Neural progenitor cell (in vitro differentiated cells): ENCODE measurements around the gene LRP5. TPM values are rescaled to one million over a fixed set of nuclear protein-coding genes. Genes with fewer than 3 reads are reported as not detected.

Experiments used
- DNase-seq: peaks from one replicate; pipeline ENCODE4 v3.0.0-alpha.2; 2016; ENCODE audit warnings: low spot score
- H2AFZ ChIP-seq: fragments of 200-600 bp; sonication (generic); replicated peaks from 2 replicates; pipeline ENCODE4 v1.6.1; 2016; ENCODE audit warnings: antibody characterized with exemption
- H3F3A ChIP-seq: fragments of 200-600 bp; sonication (generic); 2 replicates; pipeline ENCODE4 v1.6.1; 2016; ENCODE audit warnings: antibody characterized with exemption, low read depth
- H3K27ac ChIP-seq: fragments of 200-600 bp; sonication (generic); 2 replicates; pipeline ENCODE4 v1.5.1; 2016; ENCODE audit warnings: mild to moderate bottlenecking
- H3K27me3 ChIP-seq: fragments of 200-600 bp; sonication (generic); 2 replicates; pipeline ENCODE4 v1.6.1; 2016; ENCODE audit warnings: mild to moderate bottlenecking, moderate library complexity
- H3K36me3 ChIP-seq: fragments of 200-600 bp; sonication (generic); 2 replicates; pipeline ENCODE4 v1.5.1; 2016
- H3K4me1 ChIP-seq: fragments of 200-600 bp; sonication (generic); 2 replicates; pipeline ENCODE4 v1.6.1; 2016; ENCODE audit warnings: mixed run types
- H3K4me2 ChIP-seq: fragments of 200-600 bp; sonication (generic); 2 replicates; pipeline ENCODE4 v1.6.1; 2016
- H3K4me3 ChIP-seq: fragments of 200-600 bp; sonication (generic); 2 replicates; pipeline ENCODE4 v1.5.1; 2016
- H3K79me2 ChIP-seq: fragments of 200-600 bp; sonication (generic); 2 replicates; pipeline ENCODE4 v1.6.1; 2016; ENCODE audit warnings: low read depth
- H3K9ac ChIP-seq: fragments of 200-600 bp; sonication (generic); 2 replicates; pipeline ENCODE4 v1.6.1; 2016
- H3K9me3 ChIP-seq: fragments of 200-600 bp; sonication (generic); 2 replicates; pipeline ENCODE4 v1.5.1; 2016; ENCODE audit warnings: low read depth
- H4K20me1 ChIP-seq: fragments of 200-600 bp; sonication (generic); 2 replicates; pipeline ENCODE4 v1.6.1; 2016; ENCODE audit warnings: low read depth
- H3K27ac Mint-ChIP-seq: 3 replicates; pipeline ENCODE4 v1.8.0; 2021; ENCODE audit warnings: mixed read lengths
- H3K27me3 Mint-ChIP-seq: 2 replicates; pipeline ENCODE4 v1.8.0; 2022; ENCODE audit warnings: low read depth, mild to moderate bottlenecking, inconsistent platforms, moderate library complexity, mixed read lengths; ENCODE audit not compliant: insufficient read depth
- H3K36me3 Mint-ChIP-seq: 3 replicates; pipeline ENCODE4 v1.8.0; 2021; ENCODE audit warnings: mixed read lengths
- H3K4me1 Mint-ChIP-seq: 3 replicates; pipeline ENCODE4 v1.8.0; 2021; ENCODE audit warnings: mixed read lengths
- H3K4me3 Mint-ChIP-seq: 3 replicates; pipeline ENCODE4 v1.8.0; 2021; ENCODE audit warnings: mild to moderate bottlenecking, moderate library complexity, mixed read lengths
- H3K9me3 Mint-ChIP-seq: 3 replicates; pipeline ENCODE4 v1.8.0; 2020; ENCODE audit warnings: mixed read lengths
- EZH2 ChIP-seq: fragments of 200-600 bp; sonication (generic); IDR thresholded peaks from 2 replicates; pipeline ENCODE4 v1.6.1; 2017; ENCODE audit warnings: antibody characterized with exemption, mild to moderate bottlenecking, moderate library complexity
- EZH2phosphoT487 ChIP-seq: fragments of 200-600 bp; sonication (generic); IDR thresholded peaks from 2 replicates; pipeline ENCODE4 v1.6.1; 2017; ENCODE audit warnings: antibody characterized with exemption
- total RNA-seq: library from RNA; depleted of rRNA; stranded (reverse); fragments of >200 nt; gene quantifications from 2 replicates; pipeline ENCODE4 v1.2.3, GENCODE V29; 2015; ENCODE audit warnings: low replicate concordance
- TF ChIP-seq, protein P1 (sequence below): fragments of 200-600 bp; sonication (generic); IDR thresholded peaks from 2 replicates; pipeline ENCODE4 v1.5.1; 2017; ENCODE audit warnings: antibody characterized with exemption, mild to moderate bottlenecking

The LRP5 gene
- total RNA-seq, 1 donor from 2014 or later, result 7.3 TPM

GRCh38 chr11:68335683-68336082 lies 23.3 kb downstream of the LRP5 start:
- Histone ChIP-seq H3K27ac (no peak overlapping the region), H3K36me3 (no peaks in the 10 kb centered on the region), H3K9ac (no peak overlapping the region), H2AFZ (no peak overlapping the region), H3F3A (peaks cover 3% of the 10 kb centered on the region), H3K4me3 (no peak overlapping the region), H3K79me2 (peaks cover 34% of the 10 kb centered on the region), H4K20me1 (peaks cover 11% of the 10 kb centered on the region), H3K27me3 (no peaks in the 10 kb centered on the region), H3K4me2 (no peak overlapping the region), H3K9me3 (no peaks in the 10 kb centered on the region), H3K4me1 (peaks cover 23% of the 10 kb centered on the region)
- H3K9me3 Mint-ChIP-seq, result no peaks in the 10 kb centered on the region
- TF ChIP-seq EZH2, result no peak
- TF ChIP-seq, protein P1, sequence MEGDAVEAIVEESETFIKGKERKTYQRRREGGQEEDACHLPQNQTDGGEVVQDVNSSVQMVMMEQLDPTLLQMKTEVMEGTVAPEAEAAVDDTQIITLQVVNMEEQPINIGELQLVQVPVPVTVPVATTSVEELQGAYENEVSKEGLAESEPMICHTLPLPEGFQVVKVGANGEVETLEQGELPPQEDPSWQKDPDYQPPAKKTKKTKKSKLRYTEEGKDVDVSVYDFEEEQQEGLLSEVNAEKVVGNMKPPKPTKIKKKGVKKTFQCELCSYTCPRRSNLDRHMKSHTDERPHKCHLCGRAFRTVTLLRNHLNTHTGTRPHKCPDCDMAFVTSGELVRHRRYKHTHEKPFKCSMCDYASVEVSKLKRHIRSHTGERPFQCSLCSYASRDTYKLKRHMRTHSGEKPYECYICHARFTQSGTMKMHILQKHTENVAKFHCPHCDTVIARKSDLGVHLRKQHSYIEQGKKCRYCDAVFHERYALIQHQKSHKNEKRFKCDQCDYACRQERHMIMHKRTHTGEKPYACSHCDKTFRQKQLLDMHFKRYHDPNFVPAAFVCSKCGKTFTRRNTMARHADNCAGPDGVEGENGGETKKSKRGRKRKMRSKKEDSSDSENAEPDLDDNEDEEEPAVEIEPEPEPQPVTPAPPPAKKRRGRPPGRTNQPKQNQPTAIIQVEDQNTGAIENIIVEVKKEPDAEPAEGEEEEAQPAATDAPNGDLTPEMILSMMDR, result no peak
- no peak for TF ChIP-seq EZH2phosphoT487
- H3K36me3 Mint-ChIP-seq, result peaks cover 4% of the 10 kb centered on the region
- peaks cover 4% of the 10 kb centered on the region for H3K27me3 Mint-ChIP-seq
- H3K4me3 Mint-ChIP-seq, result no peak overlapping the region
- DNase-seq, result no peak
- H3K4me1 Mint-ChIP-seq, result peaks cover 24% of the 10 kb centered on the region
- no peak overlapping the region for H3K27ac Mint-ChIP-seq

DNA sequence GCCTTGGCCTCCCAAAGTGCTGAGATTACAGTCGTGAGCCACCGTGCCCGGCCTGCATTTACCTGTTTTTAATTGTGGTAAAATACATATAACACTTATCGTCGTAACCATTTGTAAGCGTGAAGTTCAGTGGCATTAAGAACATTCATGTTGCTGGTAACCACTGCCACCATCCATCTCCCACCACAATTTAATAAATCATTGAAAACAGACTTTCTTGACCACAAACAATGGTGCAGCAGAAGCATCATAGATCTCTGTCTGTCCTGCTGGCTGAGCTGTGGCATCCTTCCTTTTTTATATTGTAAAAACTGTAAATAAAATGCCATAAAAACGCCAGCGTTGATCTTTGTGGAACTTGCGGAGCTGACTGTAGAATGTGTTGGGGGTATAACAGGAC lies 24.3 kb downstream of the LRP5 start:
- H3K4me2 ChIP-seq, result no peak overlapping the region
- peaks cover 25% of the 10 kb centered on the region for H3K4me1 Mint-ChIP-seq
- peaks cover 23% of the 10 kb centered on the region for H3K4me1 ChIP-seq
- H4K20me1 ChIP-seq, result peaks cover 15% of the 10 kb centered on the region
- peaks cover 4% of the 10 kb centered on the region for H3K27me3 Mint-ChIP-seq
- no peaks in the 10 kb centered on the region for H3K9me3 ChIP-seq
- H3K27me3 ChIP-seq, result no peaks in the 10 kb centered on the region
- no peak overlapping the region for H3K9ac ChIP-seq
- H3K36me3 ChIP-seq, result no peaks in the 10 kb centered on the region
- H3K4me3 Mint-ChIP-seq, result no peak overlapping the region
- TF ChIP-seq EZH2phosphoT487 (no peak), EZH2 (no peak)
- TF ChIP-seq, protein P1, result no peak
- no peak overlapping the region for H3K27ac Mint-ChIP-seq
- H3F3A ChIP-seq, result peaks cover 5% of the 10 kb centered on the region
- peaks cover 39% of the 10 kb centered on the region for H3K79me2 ChIP-seq
- DNase-seq, result no peak
- H3K9me3 Mint-ChIP-seq, result no peaks in the 10 kb centered on the region
- no peak overlapping the region for H3K4me3 ChIP-seq
- H2AFZ ChIP-seq, result no peak overlapping the region
- no peak overlapping the region for H3K27ac ChIP-seq
- H3K36me3 Mint-ChIP-seq, result peaks cover 4% of the 10 kb centered on the region

GRCh38 chr11:68337399-68337835 lies 25.0 kb downstream of the LRP5 start:
- no peaks in the 10 kb centered on the region for H3K36me3 ChIP-seq
- H3K27ac ChIP-seq, result no peak overlapping the region
- no peak overlapping the region for H3K4me3 ChIP-seq
- peaks cover 4% of the 10 kb centered on the region for H3K27me3 Mint-ChIP-seq
- H3K4me3 Mint-ChIP-seq, result no peak overlapping the region
- no peak overlapping the region for H2AFZ ChIP-seq
- peaks cover 4% of the 10 kb centered on the region for H3K36me3 Mint-ChIP-seq
- H3K9me3 ChIP-seq, result no peaks in the 10 kb centered on the region
- DNase-seq, result no peak
- H3K79me2 ChIP-seq, result peaks cover 42% of the 10 kb centered on the region
- peaks cover 16% of the 10 kb centered on the region for H4K20me1 ChIP-seq
- no peaks in the 10 kb centered on the region for H3K9me3 Mint-ChIP-seq
- peaks cover 28% of the 10 kb centered on the region for H3K4me1 Mint-ChIP-seq
- H3K4me2 ChIP-seq, result no peak overlapping the region
- TF ChIP-seq, protein P1, result no peak
- no peak for TF ChIP-seq EZH2phosphoT487
- no peak for TF ChIP-seq EZH2
- H3K4me1 ChIP-seq, result peaks cover 24% of the 10 kb centered on the region
- H3K27ac Mint-ChIP-seq, result no peak overlapping the region
- no peaks in the 10 kb centered on the region for H3K27me3 ChIP-seq
- H3K9ac ChIP-seq, result no peak overlapping the region
- H3F3A ChIP-seq, result peaks cover 12% of the 10 kb centered on the region
